GM19324 (cell line): ENCODE results near the gene TERT.
"Not testable (repeated sequence)": the region's sequence is repeated elsewhere in the genome, so short reads cannot be mapped to it uniquely, and the experiment has no call there.

ENCODE experiments used
- ATAC-seq: cut with Tn5 transposase; IDR thresholded peaks from one replicate; pipeline ENCODE4 v1.9.1; 2021; ENCODE audit warnings: mild to moderate bottlenecking, moderate library complexity; ENCODE audit not compliant: unreplicated experiment, low FRiP score

TERT gene

GRCh38 chr5:1244976-1245375, 49.9 kb downstream of the TERT start:
- ATAC-seq = no peak

GRCh38 chr5:1244255-1244654, 50.6 kb downstream of the TERT start:
- no peak for ATAC-seq

- ATAC-seq = no peak
These were observed 51.3 kb downstream of the TERT start for GRCh38 chr5:1243487-1244130.

- ATAC-seq = no peak
These were observed 52.0 kb downstream of the TERT start for GRCh38 chr5:1242733-1243486.

- no peak for ATAC-seq
These were observed 53.3 kb downstream of the TERT start for GRCh38 chr5:1241509-1242080.

GRCh38 chr5:1240496-1241260, 54.2 kb downstream of the TERT start:
- no peak for ATAC-seq

- no peak for ATAC-seq
These were observed 55.2 kb downstream of the TERT start for GRCh38 chr5:1239505-1240251.

- no peak for ATAC-seq
These were observed 59.0 kb downstream of the TERT start for GRCh38 chr5:1235838-1236237.

GRCh38 chr5:1235379-1235778, 59.5 kb downstream of the TERT start:
- no peak for ATAC-seq

- ATAC-seq = no peak
These were observed 62.1 kb downstream of the TERT start for GRCh38 chr5:1232780-1233179.

GRCh38 chr5:1231354-1231905, 63.4 kb downstream of the TERT start:
- ATAC-seq = no peak

- ATAC-seq = no peak
These were observed 64.3 kb downstream of the TERT start for GRCh38 chr5:1230551-1230950.

- ATAC-seq = no peak
These were observed 65.0 kb downstream of the TERT start for GRCh38 chr5:1229822-1230221.

- not testable (repeated sequence) for ATAC-seq
These were observed 65.8 kb downstream of the TERT start for GRCh38 chr5:1229023-1229422.

- ATAC-seq = no peak
These were observed 66.7 kb downstream of the TERT start for GRCh38 chr5:1228120-1228519.

GRCh38 chr5:1227667-1228066, 67.2 kb downstream of the TERT start:
- ATAC-seq = no peak

- no peak for ATAC-seq
These were observed 67.9 kb downstream of the TERT start for GRCh38 chr5:1226839-1227581.

- no peak for ATAC-seq
These were observed 68.6 kb downstream of the TERT start for GRCh38 chr5:1226231-1226630.

GRCh38 chr5:1225081-1225480, 69.8 kb downstream of the TERT start, which contains the start of gene SLC6A18:
Gene SLC6A18 (plus strand): TSS chr5:1225381. CDS start chr5:1225478, 97 bp downstream.
- no peak for ATAC-seq
